PC-3 (cell line): ENCODE measurements around the gene OR51E1.

Experiments used
- CTCF ChIP-seq: fragments of 300-600 bp; sonication (generic); conservative IDR thresholded peaks from 2 replicates; pipeline ENCODE4 v1.5.1; 2017; ENCODE audit warnings: antibody characterized with exemption, low read depth, mild to moderate bottlenecking, low read length
- EZH2 ChIP-seq: fragments of 300-600 bp; sonication (generic); IDR thresholded peaks from one replicate; pipeline ENCODE4 v1.6.1; 2017; ENCODE audit warnings: antibody characterized with exemption, mild to moderate bottlenecking, low read length; ENCODE audit not compliant: unreplicated experiment
- EZH2phosphoT487 ChIP-seq: fragments of 300-600 bp; sonication (generic); IDR thresholded peaks from 2 replicates; pipeline ENCODE4 v1.6.1; 2018; ENCODE audit warnings: mild to moderate bottlenecking, antibody characterized with exemption, low read length, borderline replicate concordance

GRCh38 chr11:4680341-4680740 lies 36.6 kb downstream of the OR51E1 start:
- TF ChIP-seq CTCF (no peak), EZH2 (no peak), EZH2phosphoT487 (no peak)
